Measurements from ENCODE around the gene WNT11.
"Not testable (repeated sequence)": the region's sequence is repeated elsewhere in the genome, so short reads cannot be mapped to it uniquely, and the experiment has no call there.

WNT11 gene

GRCh38 chr11:76201672-76202412, 4.5 kb downstream of the WNT11 start:
- no peak for DNase-seq (ENCODE audit: low spot score)

GRCh38 chr11:76201056-76201455, 5.2 kb downstream of the WNT11 start:
- no peak for DNase-seq (ENCODE audit: low spot score)

- DNase-seq (ENCODE audit: low spot score) = peak; percentile 26
These were observed 6.0 kb downstream of the WNT11 start for GRCh38 chr11:76200006-76200940.

GRCh38 chr11:76198691-76199090, 7.6 kb downstream of the WNT11 start:
- DNase-seq (ENCODE audit: low spot score) = not testable (repeated sequence)

- no peak for DNase-seq (ENCODE audit: low spot score)
These were observed 8.2 kb downstream of the WNT11 start for GRCh38 chr11:76197941-76198640.

- no peak for DNase-seq (ENCODE audit: low spot score)
These were observed 9.0 kb downstream of the WNT11 start for GRCh38 chr11:76197332-76197731.

GRCh38 chr11:76196849-76197248, 9.5 kb downstream of the WNT11 start:
- DNase-seq (ENCODE audit: low spot score) = no peak

GRCh38 chr11:76194872-76195668, 11.2 kb downstream of the WNT11 start:
- DNase-seq (ENCODE audit: low spot score) = no peak

GRCh38 chr11:76193219-76193618, 13.1 kb downstream of the WNT11 start:
- DNase-seq (ENCODE audit: low spot score) = no peak

- no peak for DNase-seq (ENCODE audit: low spot score)
These were observed 15.9 kb downstream of the WNT11 start for GRCh38 chr11:76190376-76190775.

- no peak for DNase-seq (ENCODE audit: low spot score)
These were observed 16.6 kb downstream of the WNT11 start for GRCh38 chr11:76189682-76190081.

- DNase-seq (ENCODE audit: low spot score) = no peak
These were observed 17.4 kb downstream of the WNT11 start for GRCh38 chr11:76188873-76189272.

- no peak for DNase-seq (ENCODE audit: low spot score)
These were observed 19.5 kb downstream of the WNT11 start for GRCh38 chr11:76186776-76187279.

GRCh38 chr11:76185931-76186401, 20.3 kb downstream of the WNT11 start:
- DNase-seq (ENCODE audit: low spot score) = no peak

- no peak for DNase-seq (ENCODE audit: low spot score)
These were observed 20.8 kb downstream of the WNT11 start for GRCh38 chr11:76185511-76185910.

GRCh38 chr11:76184551-76184993, 21.7 kb downstream of the WNT11 start:
- DNase-seq (ENCODE audit: low spot score) = no peak

GRCh38 chr11:76181371-76181770, 24.9 kb downstream of the WNT11 start:
- no peak for DNase-seq (ENCODE audit: low spot score)

- no peak for DNase-seq (ENCODE audit: low spot score)
These were observed 27.2 kb downstream of the WNT11 start for GRCh38 chr11:76179147-76179546.

GRCh38 chr11:76177250-76177686, 29.0 kb downstream of the WNT11 start:
- no peak for DNase-seq (ENCODE audit: low spot score)

- DNase-seq (ENCODE audit: low spot score) = no peak
These were observed 29.8 kb downstream of the WNT11 start for GRCh38 chr11:76176463-76176862.

- no peak for DNase-seq (ENCODE audit: low spot score)
These were observed 30.5 kb downstream of the WNT11 start for GRCh38 chr11:76175783-76176182.

Data from Ammon's horn (tissue), 1 donor.